AG09319 (cell line): ENCODE results near the gene ZNF800.
"Not testable (repeated sequence)": the region's sequence is repeated elsewhere in the genome, so short reads cannot be mapped to it uniquely, and the experiment has no call there.

Experiments used
- DNase-seq: peaks from one replicate; pipeline ENCODE4 v3.0.0-alpha.2; 2010; ENCODE audit warnings: low read depth; ENCODE audit errors: extremely low read depth
- TF ChIP-seq, protein P1 (sequence below): IDR thresholded peaks from 2 replicates; pipeline ENCODE4 v1.5.1; 2011; ENCODE audit warnings: low read depth, mild to moderate bottlenecking, inconsistent platforms, low read length, moderate library complexity

ZNF800 gene

DNA sequence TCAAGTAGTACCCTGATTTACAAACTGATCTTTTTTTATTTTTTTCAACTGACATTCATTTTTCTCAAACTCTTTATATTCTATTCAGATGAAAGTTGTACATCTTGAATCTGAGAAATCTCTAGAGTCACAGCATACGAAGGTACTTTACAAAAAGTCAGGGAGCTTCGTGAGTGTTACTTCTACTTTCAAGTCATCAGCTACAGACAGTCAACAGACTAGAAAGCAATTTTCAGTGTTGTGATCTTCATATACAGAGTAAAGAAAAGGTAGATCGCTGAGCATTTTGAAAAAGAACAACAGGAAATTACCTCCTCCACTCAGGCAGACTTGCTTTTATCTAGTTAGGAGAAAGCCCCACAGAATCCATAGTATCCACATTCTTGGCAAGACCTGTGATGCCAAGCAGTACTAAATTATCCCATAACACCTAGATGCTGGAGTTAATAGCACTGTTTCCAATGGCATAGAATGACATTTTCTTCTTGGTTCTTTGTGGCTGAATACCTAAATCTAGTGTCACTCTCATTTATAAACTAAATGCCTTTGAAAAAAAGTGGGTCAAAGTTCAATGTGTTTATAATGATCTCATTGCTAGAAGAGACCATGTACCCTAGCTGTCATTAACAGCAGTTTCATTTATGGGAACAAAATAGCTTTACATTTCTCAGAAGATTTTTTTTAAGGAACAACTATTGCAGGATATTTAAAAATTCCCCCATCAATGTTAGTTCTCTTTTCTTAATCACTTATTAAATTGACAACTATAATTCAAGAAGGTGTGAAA, 12.0 kb upstream of the ZNF800 start:
- no peak for DNase-seq
- TF ChIP-seq, protein P1, sequence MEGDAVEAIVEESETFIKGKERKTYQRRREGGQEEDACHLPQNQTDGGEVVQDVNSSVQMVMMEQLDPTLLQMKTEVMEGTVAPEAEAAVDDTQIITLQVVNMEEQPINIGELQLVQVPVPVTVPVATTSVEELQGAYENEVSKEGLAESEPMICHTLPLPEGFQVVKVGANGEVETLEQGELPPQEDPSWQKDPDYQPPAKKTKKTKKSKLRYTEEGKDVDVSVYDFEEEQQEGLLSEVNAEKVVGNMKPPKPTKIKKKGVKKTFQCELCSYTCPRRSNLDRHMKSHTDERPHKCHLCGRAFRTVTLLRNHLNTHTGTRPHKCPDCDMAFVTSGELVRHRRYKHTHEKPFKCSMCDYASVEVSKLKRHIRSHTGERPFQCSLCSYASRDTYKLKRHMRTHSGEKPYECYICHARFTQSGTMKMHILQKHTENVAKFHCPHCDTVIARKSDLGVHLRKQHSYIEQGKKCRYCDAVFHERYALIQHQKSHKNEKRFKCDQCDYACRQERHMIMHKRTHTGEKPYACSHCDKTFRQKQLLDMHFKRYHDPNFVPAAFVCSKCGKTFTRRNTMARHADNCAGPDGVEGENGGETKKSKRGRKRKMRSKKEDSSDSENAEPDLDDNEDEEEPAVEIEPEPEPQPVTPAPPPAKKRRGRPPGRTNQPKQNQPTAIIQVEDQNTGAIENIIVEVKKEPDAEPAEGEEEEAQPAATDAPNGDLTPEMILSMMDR: no peak

DNA sequence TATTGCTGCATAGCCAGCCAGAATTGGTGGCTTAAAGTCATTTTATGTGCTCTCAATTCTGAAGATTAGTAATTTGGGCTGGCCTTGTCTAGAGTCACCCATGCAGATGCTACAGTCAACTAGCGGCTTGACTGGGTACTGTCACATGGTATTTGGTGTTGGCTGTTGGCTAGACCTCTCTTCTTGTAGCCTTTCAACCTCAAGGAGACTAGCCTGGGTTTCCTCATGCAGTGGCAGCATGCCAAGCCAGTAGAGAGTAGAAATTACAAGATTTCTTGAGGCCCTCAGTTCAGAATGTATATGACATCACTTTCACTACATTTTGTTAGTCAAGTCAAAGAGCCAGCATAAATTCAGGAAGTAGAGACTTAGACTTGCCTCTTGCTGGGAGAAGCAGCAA, 3.7 kb upstream of the ZNF800 start:
- no peak for DNase-seq
- TF ChIP-seq, protein P1: no peak

DNA sequence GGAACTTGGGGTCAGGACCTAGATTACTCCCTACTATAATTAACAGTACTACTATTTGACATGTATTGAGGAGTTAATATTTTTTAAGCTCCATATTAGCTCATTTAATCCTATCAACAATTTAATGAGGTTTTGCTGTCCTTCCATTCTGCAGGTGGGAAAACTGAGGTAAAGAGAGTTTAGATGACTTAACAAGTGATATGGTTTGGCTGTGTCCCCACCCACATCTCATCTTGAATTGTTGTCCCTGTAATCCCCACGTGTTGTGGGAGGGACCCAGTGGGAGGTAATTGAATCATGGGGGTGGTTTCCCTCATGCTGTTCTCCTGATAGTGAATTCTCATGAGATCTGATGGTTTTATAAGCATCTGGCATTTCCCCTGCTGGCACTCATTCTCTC, 2.6 kb upstream of the ZNF800 start:
- not testable (repeated sequence) for DNase-seq

DNA sequence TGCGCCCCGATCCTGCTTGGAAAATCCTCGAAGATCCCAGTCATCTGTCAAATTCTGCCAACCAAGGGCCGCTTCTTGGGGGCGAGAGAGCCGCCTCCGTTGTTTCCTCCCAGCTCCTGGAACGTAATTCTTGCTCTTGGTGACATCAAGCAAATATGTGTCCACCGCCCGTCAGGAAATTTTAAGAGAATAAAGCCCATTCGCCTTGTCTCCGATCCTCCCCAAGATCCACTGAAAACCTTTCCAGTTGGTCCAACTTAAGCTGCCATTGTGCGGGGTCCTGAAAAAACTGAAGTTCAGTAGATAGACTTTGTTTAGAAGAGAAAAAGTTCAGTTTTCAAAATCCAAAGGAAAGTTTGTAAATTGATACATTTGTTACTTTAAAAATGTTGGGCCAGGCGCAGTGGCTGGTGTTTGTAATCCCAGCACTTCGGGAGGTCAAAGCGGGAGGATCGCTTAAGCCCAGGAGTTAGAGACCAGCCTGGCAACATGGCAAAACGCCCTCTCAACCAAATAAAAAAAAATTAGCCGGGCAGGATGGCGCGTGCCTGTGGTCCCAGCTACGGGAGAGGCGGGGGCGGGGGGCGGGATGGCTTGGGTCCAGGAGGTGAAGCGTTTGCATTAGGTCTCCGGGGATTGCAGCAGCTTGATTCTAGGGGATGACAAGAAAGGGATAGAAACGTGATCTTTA, 1.0 kb upstream of the ZNF800 start:
- no peak for DNase-seq
- TF ChIP-seq, protein P1: no peak

DNA sequence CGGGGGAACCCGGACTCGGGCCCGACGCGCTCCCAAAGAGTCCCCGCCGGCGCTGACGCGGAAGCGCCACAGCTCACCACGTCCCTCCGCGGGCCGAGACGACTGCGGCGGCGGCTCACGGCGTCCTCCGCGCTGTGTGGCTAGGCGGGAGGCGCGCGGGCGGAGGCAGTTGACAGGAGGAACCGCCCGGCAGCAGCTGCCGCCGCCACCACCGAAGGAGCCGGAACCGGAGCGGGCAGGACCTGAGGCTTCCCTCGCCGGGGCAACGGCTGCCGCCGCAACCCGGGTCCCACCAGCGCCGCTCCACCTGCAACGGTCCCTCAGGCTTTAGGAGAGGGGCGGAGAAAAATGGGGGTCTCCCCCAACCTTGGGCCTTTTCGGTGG, 334 bp downstream of the ZNF800 start:
- TF ChIP-seq, protein P1: no peak
- DNase-seq: peak; percentile 34

DNA sequence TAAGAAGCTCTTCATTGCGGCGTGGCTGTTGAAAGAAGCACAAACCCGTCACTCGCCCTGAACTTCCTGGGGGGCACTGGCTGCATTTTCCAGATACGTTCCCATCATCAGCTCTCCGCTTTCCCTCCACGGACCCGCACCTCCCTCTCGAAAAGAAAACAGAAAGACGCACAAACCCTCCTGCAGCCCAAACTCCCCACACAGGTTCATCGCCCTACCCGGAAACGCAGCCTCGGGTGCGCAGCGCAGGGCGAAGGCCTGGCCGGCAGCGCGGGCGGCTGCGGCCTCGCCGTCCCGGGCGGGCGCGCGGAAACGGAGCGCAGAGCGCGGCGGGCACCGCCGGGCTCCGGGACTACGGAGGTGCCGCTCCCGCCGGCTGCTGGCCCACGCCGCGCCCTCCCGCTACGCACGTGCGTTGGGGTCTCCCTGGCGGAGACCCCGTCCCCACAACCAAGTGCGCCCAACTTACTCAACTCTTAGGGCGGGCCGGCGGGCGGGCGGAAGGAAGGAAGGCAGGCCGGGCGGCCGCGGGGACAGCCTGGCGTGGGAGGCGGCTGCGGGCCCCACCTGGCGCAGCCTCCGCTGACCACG, 822 bp downstream of the ZNF800 start:
- no peak for DNase-seq
- TF ChIP-seq, protein P1: no peak

DNA sequence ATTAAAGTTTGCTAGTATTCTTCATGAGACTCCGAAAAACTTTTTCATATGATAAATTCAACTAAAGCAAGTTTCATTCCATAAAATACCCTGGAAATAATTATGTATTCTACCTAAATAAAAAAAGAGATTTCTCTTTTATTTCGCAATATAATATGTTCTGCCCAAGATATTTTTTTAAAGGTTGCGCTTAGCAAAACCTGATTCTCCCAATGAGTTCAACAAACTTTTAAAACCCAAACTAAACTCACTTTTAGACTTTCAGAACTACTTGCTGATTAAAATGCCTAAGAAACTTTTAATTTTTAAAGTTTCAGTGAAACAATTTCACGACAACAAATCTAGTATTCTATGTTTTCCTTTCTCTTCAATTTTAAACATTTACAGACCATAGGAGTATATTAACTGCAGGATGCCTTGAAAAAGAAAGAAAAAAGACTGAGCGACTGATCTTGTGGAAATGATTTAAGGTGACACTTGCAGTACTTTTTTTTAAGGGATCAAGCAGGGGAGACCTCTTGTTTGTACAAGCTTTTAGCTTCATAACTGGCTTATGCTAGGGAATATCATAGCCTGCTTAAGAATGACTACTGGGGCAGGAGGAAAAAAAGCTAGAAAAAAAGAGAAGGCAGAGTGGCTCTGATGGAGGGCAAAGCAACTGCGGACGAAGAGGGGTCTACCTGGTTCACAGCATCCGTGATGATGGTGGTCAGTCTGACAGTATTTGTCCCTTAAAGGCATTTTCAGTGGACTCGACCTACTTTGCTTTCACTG, 1.5 kb downstream of the ZNF800 start:
- no peak for DNase-seq
- TF ChIP-seq, protein P1: no peak
